Left hindlimb (tissue), 1 donor: ENCODE data around the gene WRAP53.

Experiments used
- DNase-seq: peaks from one replicate; pipeline ENCODE4 v3.0.0-alpha.2; 2018

WRAP53 gene

DNA sequence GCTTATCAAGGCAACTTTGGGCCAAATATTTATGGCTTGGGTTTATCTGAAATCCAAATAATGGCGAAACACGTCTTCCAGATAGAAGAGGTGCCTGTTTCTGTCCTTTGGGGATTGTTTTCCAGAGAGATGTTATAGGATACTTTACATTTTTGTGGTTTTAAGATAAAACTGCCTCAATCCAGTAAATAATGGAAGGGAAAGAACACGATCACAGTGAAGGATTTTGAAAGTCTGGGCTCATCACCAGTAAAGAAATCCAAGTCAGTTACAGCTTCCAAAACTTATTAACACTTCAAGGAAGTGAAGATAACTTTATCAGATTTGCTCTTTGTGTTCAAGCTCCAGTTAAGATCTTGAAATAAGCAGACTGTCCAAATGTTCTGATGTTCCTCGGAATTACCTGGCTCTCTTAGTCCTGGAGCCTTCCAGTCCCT, 59.4 kb downstream of the WRAP53 start:
- no peak for DNase-seq

DNA sequence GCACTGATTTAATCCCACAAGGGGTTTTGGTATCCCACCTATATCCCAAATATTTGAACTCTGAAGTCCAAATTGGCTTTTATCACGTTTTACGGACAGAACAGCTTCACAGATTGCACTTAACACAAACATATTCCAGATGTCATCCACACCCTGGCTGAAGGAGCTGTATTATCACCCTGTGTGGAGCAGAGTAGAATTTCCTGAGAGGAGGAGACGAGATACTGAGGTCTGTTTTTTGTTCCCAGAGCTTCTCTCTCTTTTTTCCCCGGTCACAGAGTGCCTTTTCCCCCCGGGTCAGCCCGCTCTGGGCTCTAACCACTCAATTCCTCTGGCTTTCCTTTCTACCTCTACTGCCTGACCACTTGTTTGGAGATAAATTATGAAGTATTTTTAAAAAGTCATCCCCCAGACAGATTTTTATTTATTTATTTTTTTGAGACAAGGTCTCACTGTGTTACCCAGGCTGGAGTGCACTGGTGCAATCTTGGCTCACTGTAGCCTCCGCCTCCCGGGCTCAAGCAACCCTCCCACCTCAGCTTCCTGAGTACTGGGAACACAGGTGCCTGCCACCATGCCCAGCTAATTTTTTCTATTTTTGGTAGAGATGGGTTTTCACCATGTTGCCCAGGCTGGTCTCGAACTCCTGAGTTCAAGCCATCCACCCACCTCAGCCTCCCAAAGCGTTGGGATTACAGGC, 59.9 kb downstream of the WRAP53 start:
- DNase-seq: no peak

DNA sequence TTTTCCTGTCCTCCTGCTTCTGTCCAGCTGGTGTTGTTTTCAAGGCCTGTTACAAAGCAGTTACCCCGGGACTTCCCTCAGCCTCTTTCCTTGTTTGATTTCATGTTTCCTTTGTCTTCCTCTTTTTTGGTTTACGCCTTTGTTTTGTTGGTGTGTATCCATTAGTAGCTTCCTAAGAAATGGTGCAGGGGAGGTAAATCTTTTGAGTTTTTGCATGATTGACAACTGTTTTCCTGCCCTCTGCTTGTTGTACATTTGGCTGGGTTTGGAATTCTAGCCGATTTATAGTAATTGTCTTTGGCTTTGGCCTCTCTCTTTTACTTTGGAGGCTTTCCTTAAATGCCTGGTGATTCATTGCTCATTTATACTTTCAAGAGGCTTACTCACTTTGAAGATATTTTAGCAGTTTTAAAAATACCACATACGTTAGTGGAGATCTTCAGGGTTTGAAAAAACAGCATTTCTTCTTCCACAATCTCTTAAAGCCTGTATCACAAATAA, 62.1 kb downstream of the WRAP53 start:
- no peak for DNase-seq
